A549 (cell line): Measurements from ENCODE around the gene CXCL17. TPM values are rescaled to one million over a fixed set of nuclear protein-coding genes. Genes with fewer than 3 reads are reported as not detected.

Experiments
- ATAC-seq, 2 experiments: fragments of 200-7000 bp in 1 of 2; fragments of >200 bp in 1 of 2; cut with Nextera tagmentation in 1 of 2; cut with Tn5 transposase in 1 of 2; 3 replicates each; pipeline versions ENCODE4 v1.8.0 to v1.9.1; 2018 to 2020; ENCODE audit warnings: mild to moderate bottlenecking in 1 of 2, moderate library complexity in 1 of 2
- CTCF ChIA-PET: fragments of 300-600 bp; sonication (Branson Sonifier 250); formaldehyde crosslinking; extraction: SDS; loops from one replicate; lab custom pipeline; 2021; ENCODE audit warnings: antibody characterized with exemption, inconsistent platforms; lab: Yijun Ruan, JAX
- POLR2A ChIA-PET: fragments of 350-600 bp; formaldehyde crosslinking; extraction: SDS; loops from one replicate; lab custom pipeline; 2021; ENCODE audit warnings: antibody characterized with exemption, inconsistent platforms; lab: Yijun Ruan, JAX
- DNase-seq, 2 experiments: peaks; one replicate each; pipeline versions ENCODE4 v3.0.0 to v3.0.0-alpha.2; 2011 to 2016; ENCODE audit warnings: low read depth in 1 of 2, low spot score in 1 of 2
- FAIRE-seq: peaks from 2 replicates; lab custom pipeline; 2011; peaks lifted over from hg19 to GRCh38; lab: Jason Lieb, UNC
- H3K27ac ChIP-seq, 2 experiments: fragments of >200 bp; sonication (Bioruptor Twin); formaldehyde crosslinking; 3 replicates each; pipeline ENCODE4 v1.5.1; 2016 to 2017
- H3K4me1 ChIP-seq: fragments of >200 bp; sonication (Bioruptor Twin); formaldehyde crosslinking; 3 replicates; pipeline ENCODE4 v1.6.1; 2016
- H3K4me2 ChIP-seq: fragments of >200 bp; sonication (Bioruptor Twin); formaldehyde crosslinking; 3 replicates; pipeline ENCODE4 v1.6.1; 2016
- H3K4me3 ChIP-seq: fragments of >200 bp; sonication (Bioruptor Twin); formaldehyde crosslinking; 3 replicates; pipeline ENCODE4 v1.5.1; 2016
- H3K9me3 ChIP-seq: fragments of >200 bp; sonication (Bioruptor Twin); formaldehyde crosslinking; 3 replicates; pipeline ENCODE4 v1.6.1; 2016
- BCL3 ChIP-seq: fragments of >200 bp; sonication (Bioruptor Twin); formaldehyde crosslinking; IDR thresholded peaks from 3 replicates; pipeline ENCODE4 v1.6.1; 2016
- EP300 ChIP-seq, 2 experiments: fragments of >200 bp; sonication (Bioruptor Twin); formaldehyde crosslinking; IDR thresholded peaks; 2 replicates in 1 of 2; 3 replicates in 1 of 2; pipeline ENCODE4 v1.6.1; 2016 to 2017
- FOSB ChIP-seq: fragments of 250-450 bp; sonication (Bioruptor Pico); IDR thresholded peaks from 2 replicates; pipeline ENCODE4 v1.5.0; 2020; ENCODE audit warnings: mild to moderate bottlenecking, moderate library complexity
- GATA3 ChIP-seq: IDR thresholded peaks from 2 replicates; pipeline ENCODE4 v1.6.1; 2012; ENCODE audit warnings: borderline replicate concordance
- HEYL ChIP-seq: fragments of 250-450 bp; sonication (Bioruptor Pico); IDR thresholded peaks from 2 replicates; pipeline ENCODE4 v1.8.0; 2021; ENCODE audit warnings: mild to moderate bottlenecking, moderate library complexity
- KDM1A ChIP-seq: fragments of 200-600 bp; sonication (generic); IDR thresholded peaks from 2 replicates; pipeline ENCODE4 v1.6.1; 2016; ENCODE audit warnings: low read depth, mild to moderate bottlenecking
- MYC ChIP-seq: IDR thresholded peaks from 2 replicates; pipeline ENCODE4 v1.6.1; 2012; ENCODE audit warnings: mild to moderate bottlenecking, inconsistent platforms, low read length, improper control_type of control experiment, borderline replicate concordance
- NR3C1 ChIP-seq: fragments of >200 bp; sonication (Bioruptor Twin); formaldehyde crosslinking; IDR thresholded peaks from 3 replicates; pipeline ENCODE4 v1.6.1; 2017
- PBX3 ChIP-seq: IDR thresholded peaks from 2 replicates; pipeline ENCODE4 v1.6.1; 2012
- RARB ChIP-seq: fragments of 250-450 bp; sonication (Bioruptor Pico); IDR thresholded peaks from 2 replicates; pipeline ENCODE4 v1.8.0; 2021; ENCODE audit warnings: mild to moderate bottlenecking, moderate library complexity
- RCOR1 ChIP-seq: fragments of 150-350 bp; IDR thresholded peaks from 2 replicates; pipeline ENCODE4 v1.6.1; 2014; ENCODE audit warnings: antibody characterized with exemption, low read length, low read depth
- RFX5 ChIP-seq: fragments of 450-650 bp; IDR thresholded peaks from 2 replicates; pipeline ENCODE4 v1.7.1; 2014; ENCODE audit warnings: antibody characterized with exemption, mild to moderate bottlenecking, moderate library complexity
- RNF2 ChIP-seq: fragments of 200-600 bp; sonication (generic); IDR thresholded peaks from 2 replicates; pipeline ENCODE4 v1.6.1; 2016; ENCODE audit warnings: low read depth, mild to moderate bottlenecking, antibody characterized with exemption, moderate library complexity, borderline replicate concordance
- ZC3H11A ChIP-seq: fragments of 450-650 bp; IDR thresholded peaks from 2 replicates; pipeline ENCODE4 v1.6.1; 2014; ENCODE audit warnings: antibody characterized with exemption, mild to moderate bottlenecking
- ZFP36 ChIP-seq: fragments of 450-650 bp; IDR thresholded peaks from 2 replicates; pipeline ENCODE4 v1.6.1; 2014; ENCODE audit warnings: borderline replicate concordance; ENCODE audit not compliant: partially characterized antibody
- ZSCAN20 ChIP-seq: fragments of 250-450 bp; sonication (Bioruptor Pico); IDR thresholded peaks from 2 replicates; pipeline ENCODE4 v1.8.0; 2022; ENCODE audit warnings: mild to moderate bottlenecking, moderate library complexity
- WGBS: methylation state at CpG from one replicate; pipeline ENCODE4 v1.1.6; 2017; ENCODE audit errors: missing lambda C conversion rate; 5-methylcytosine and 5-hydroxymethylcytosine counted together
- polyA plus RNA-seq, 4 experiments: library from polyadenylated mRNA; depleted of rRNA in 3 of 4; stranded (reverse); fragments of >200 nt; fragmentation: RNase III in 1 of 4; extraction: RNeasy Plus Mini Kit Qiagen cat#74134 plus additional on column Dnase treatment in 1 of 4; gene quantifications; 2 replicates in 3 of 4; 3 replicates in 1 of 4; pipeline ENCODE4 v1.2.3, GENCODE V29; 2011 to 2017
- TF ChIP-seq, protein P1 (sequence below): fragments of >200 bp; sonication (Bioruptor Twin); formaldehyde crosslinking; IDR thresholded peaks from 2 replicates; pipeline ENCODE4 v1.6.1; 2016
- TF ChIP-seq, protein P2 (sequence below): fragments of >200 bp; sonication (Bioruptor Twin); formaldehyde crosslinking; IDR thresholded peaks from 3 replicates; pipeline ENCODE4 v1.5.1; 2016
- TF ChIP-seq, protein P3 (sequence below): fragments of 200-600 bp; sonication (generic); IDR thresholded peaks from 2 replicates; pipeline ENCODE4 v1.6.1; 2016; ENCODE audit warnings: antibody characterized with exemption, mild to moderate bottlenecking, moderate library complexity

Gene CXCL17
- polyA plus RNA-seq, 2 of the 4 experiments (the other 2 are of a cell fraction) = 0.14 TPM; not detected in 1

GRCh38 chr19:42471554-42472249 is 29.0 kb upstream of the CXCL17 start:
- POLR2A ChIA-PET = no interaction called here
- FAIRE-seq (peak; percentile 96), ATAC-seq (peak; percentile 20 to 58; a peak in 4 of 6 replicates), DNase-seq (no peak)
- H3K9me3 ChIP-seq = no peaks in the 10 kb centered on the region
- TF ChIP-seq PBX3 (no peak), FOSB (CRISPR knock-in tag) (no peak), GATA3 (no peak), MYC (no peak), ZSCAN20 (no peak), BCL3 (no peak), NR3C1 (no peak), RARB (CRISPR knock-in tag) (no peak), HEYL (no peak), RNF2 (no peak), ZFP36 (no peak), RCOR1 (no peak), KDM1A (no peak), EP300 (IDR thresholded peaks at IDR 0.05) (no peak), RFX5 (no peak), ZC3H11A (no peak)
- TF ChIP-seq, protein P1, sequence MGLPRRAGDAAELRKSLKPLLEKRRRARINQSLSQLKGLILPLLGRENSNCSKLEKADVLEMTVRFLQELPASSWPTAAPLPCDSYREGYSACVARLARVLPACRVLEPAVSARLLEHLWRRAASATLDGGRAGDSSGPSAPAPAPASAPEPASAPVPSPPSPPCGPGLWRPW = no peak
- TF ChIP-seq, protein P2, sequence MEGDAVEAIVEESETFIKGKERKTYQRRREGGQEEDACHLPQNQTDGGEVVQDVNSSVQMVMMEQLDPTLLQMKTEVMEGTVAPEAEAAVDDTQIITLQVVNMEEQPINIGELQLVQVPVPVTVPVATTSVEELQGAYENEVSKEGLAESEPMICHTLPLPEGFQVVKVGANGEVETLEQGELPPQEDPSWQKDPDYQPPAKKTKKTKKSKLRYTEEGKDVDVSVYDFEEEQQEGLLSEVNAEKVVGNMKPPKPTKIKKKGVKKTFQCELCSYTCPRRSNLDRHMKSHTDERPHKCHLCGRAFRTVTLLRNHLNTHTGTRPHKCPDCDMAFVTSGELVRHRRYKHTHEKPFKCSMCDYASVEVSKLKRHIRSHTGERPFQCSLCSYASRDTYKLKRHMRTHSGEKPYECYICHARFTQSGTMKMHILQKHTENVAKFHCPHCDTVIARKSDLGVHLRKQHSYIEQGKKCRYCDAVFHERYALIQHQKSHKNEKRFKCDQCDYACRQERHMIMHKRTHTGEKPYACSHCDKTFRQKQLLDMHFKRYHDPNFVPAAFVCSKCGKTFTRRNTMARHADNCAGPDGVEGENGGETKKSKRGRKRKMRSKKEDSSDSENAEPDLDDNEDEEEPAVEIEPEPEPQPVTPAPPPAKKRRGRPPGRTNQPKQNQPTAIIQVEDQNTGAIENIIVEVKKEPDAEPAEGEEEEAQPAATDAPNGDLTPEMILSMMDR = no peak
- TF ChIP-seq, protein P3, sequence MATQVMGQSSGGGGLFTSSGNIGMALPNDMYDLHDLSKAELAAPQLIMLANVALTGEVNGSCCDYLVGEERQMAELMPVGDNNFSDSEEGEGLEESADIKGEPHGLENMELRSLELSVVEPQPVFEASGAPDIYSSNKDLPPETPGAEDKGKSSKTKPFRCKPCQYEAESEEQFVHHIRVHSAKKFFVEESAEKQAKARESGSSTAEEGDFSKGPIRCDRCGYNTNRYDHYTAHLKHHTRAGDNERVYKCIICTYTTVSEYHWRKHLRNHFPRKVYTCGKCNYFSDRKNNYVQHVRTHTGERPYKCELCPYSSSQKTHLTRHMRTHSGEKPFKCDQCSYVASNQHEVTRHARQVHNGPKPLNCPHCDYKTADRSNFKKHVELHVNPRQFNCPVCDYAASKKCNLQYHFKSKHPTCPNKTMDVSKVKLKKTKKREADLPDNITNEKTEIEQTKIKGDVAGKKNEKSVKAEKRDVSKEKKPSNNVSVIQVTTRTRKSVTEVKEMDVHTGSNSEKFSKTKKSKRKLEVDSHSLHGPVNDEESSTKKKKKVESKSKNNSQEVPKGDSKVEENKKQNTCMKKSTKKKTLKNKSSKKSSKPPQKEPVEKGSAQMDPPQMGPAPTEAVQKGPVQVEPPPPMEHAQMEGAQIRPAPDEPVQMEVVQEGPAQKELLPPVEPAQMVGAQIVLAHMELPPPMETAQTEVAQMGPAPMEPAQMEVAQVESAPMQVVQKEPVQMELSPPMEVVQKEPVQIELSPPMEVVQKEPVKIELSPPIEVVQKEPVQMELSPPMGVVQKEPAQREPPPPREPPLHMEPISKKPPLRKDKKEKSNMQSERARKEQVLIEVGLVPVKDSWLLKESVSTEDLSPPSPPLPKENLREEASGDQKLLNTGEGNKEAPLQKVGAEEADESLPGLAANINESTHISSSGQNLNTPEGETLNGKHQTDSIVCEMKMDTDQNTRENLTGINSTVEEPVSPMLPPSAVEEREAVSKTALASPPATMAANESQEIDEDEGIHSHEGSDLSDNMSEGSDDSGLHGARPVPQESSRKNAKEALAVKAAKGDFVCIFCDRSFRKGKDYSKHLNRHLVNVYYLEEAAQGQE = no peak
- H3K4me1 ChIP-seq = peaks cover 33% of the 10 kb centered on the region
- WGBS = 50% methylated on average over 7 of the region's 7 CpGs
- no peak overlapping the region; a peak in 1 of 6 replicates for H3K27ac ChIP-seq
- peak overlapping the region; percentile 20; the same call in 2 of the 3 replicates for H3K4me2 ChIP-seq
- CTCF ChIA-PET = interaction anchor here (0.5 to 9.6 kb wide), 16 partner anchors 10 to 363 kb away, joined by 3 to 92 read pairs (median 7); partner anchors contain the start of genes CEACAM1 and CXCL17
- no peak overlapping the region for H3K4me3 ChIP-seq
